ENCODE data around the gene ABCA7.
A peak's percentile ranks its signal among the peaks of the same experiment; 100 is the strongest.

ABCA7 gene

DNA sequence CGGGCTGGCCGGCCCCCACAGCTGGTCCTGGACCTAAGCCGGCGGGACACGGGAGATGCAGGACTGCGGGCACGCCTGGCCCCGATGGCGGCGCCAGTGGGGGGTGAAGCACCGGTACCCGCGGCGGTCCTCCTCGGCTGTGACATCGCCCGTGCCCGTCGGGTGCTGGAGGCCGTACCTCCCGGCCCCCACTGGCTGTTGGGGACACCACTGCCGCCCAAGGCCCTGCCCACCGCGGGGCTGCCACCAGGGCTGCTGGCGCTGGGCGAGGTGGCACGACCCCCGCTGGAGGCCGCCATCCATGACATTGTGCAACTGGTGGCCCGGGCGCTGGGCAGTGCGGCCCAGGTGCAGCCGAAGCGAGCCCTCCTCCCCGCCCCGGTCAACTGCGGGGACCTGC is 36.6 kb upstream of the ABCA7 start:
- intact Hi-C loops (cut with DNase I), result no loop called here
- no peak for DNase-seq

DNA sequence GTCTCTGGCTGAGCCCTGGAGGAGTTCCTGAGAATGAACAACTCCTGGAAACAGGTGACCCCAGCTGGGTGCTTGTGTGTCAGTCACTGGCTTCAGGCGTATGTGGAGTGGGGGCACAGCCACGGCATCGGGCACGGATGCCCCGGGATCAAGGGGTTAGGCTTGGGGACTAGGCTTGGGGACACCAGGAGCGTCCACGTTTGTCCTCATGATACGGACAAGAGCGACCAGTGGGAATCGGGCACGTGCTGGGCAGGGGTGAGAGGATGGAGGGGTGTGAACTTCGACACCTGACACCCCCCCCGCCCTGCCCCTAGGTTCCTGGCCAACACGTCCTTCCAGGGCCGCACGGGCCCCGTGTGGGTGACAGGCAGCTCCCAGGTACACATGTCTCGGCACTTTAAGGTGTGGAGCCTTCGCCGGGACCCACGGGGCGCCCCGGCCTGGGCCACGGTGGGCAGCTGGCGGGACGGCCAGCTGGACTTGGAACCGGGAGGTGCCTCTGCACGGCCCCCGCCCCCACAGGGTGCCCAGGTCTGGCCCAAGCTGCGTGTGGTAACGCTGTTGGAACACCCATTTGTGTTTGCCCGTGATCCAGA is 35.6 kb upstream of the ABCA7 start:
- no peak for DNase-seq
- intact Hi-C loops (cut with DNase I), result no loop called here

GRCh38 chr19:1004803-1005664 is 34.9 kb upstream of the ABCA7 start:
- DNase-seq, result no peak
- intact Hi-C loops (cut with DNase I), result no loop called here

GRCh38 chr19:1006711-1007398 is 33.1 kb upstream of the ABCA7 start:
- DNase-seq, result no peak
- intact Hi-C loops (cut with DNase I), result no loop called here

DNA sequence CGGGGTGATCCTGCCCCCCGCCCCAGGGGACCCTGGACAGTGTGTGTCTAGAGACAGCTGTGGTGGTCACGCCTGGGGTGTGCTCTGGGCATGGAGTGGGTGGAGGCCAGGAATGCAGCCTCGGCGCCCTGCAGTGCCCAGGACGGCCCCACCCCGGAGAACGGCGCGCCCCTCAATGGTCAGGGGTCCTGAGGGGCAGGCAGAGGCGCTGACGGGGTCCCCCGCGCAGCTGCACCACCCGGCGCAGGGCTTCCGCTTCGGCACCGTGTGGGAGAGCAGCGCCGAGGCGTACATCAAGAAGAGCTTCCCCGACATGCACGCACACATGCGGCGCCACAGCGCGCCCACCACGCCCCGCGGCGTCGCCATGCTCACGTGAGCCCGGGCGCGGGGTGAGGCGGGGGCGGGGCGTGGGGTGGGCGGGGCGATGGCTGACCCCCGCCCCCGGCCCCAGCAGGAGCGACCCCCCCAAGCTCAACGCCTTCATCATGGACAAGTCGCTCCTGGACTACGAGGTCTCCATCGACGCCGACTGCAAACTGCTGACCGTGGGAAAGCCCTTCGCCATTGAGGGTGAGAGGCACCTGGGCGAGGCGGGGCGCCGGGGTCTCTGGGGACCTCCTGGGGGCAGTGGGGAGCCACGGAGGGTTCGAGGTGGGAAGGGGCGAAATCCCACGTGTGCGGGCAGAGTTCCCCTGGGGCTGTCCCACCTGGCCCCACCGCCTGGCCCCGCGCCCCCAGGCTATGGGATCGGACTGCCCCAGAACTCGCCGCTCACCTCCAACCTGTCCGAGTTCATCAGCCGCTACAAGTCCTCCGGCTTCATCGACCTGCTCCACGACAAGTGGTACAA is 32.3 kb upstream of the ABCA7 start:
- intact Hi-C loops (cut with DNase I), result no loop called here
- no peak for DNase-seq

DNA sequence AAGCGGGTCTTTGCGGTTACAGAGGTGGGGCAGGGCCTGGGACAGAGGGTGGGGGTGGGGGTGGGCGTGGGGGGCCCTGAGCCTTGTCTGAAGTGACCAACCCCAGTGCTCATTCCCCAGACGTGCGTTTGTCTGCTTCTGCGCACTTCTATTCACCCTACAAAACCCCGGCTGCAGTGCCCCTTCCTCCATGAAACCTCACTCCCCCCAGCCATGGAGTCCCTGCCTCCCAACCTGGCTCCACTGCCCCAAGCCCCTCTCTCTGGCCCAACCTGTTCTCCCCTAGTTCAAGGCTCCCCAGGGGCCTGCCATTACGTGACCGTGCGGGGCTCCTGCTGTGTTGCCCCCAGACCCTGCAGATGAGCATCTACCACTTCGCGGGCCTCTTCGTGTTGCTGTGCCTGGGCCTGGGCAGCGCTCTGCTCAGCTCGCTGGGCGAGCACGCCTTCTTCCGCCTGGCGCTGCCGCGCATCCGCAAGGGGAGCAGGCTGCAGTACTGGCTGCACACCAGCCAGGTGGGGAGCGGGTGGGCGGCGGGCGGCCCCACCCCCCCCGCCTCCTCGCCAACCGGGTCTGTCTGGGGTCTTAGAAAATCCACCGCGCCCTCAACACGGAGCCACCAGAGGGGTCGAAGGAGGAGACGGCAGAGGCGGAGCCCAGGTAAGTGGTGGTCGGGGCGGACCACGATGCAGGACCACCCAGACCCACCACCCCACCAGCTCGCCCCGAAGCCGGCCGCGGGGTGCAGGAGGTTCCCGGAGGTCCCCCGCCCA is 31.5 kb upstream of the ABCA7 start:
- DNase-seq, result no peak
- intact Hi-C loops (cut with DNase I), result no loop called here

DNA sequence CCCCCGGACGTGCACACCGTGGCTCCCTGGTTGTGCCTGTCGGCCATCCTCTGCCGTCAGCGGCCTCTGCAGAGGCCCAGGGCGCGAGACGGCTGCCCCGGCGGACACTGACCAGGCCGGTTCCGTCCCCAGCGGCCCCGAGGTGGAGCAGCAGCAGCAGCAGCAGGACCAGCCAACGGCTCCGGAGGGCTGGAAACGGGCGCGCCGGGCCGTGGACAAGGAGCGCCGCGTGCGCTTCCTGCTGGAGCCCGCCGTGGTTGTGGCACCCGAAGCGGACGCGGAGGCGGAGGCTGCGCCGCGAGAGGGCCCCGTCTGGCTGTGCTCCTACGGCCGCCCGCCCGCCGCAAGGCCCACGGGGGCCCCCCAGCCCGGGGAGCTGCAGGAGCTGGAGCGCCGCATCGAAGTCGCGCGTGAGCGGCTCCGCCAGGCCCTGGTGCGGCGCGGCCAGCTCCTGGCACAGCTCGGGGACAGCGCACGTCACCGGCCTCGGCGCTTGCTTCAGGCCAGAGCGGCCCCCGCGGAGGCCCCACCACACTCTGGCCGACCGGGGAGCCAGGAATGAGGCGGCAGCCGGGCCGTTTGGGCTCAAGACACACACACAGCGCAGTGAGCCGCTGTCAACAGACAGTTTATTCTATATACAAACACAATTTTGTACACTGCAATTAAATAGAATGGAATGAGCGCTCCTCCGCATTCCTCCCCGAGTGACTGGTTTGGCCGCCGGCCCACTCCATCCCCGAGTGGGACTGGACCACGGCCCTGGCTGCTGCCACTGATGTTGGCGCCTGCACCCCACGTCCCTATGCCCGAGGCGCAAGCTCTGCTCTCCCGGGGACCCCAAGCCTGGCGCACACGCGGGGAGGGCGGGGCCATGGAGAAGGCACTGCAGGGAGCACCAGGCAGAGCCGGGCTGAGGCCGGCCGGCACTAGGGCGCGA is 30.6 kb upstream of the ABCA7 start:
- intact Hi-C loops (cut with DNase I), result no loop called here
- DNase-seq, result peak in 2 of 10 donors; percentile 13 to 40

GRCh38 chr19:1009981-1010538 is 29.8 kb upstream of the ABCA7 start:
- intact Hi-C loops (cut with DNase I), result no loop called here

GRCh38 chr19:1010586-1011510 is 29.1 kb upstream of the ABCA7 start:
- no peak for DNase-seq
- intact Hi-C loops (cut with DNase I), result no loop called here

More at GRCh38 chr19:1009981-1010538, 29.8 kb upstream of the ABCA7 start:
- DNase-seq, result no peak

- no peak for DNase-seq
- intact Hi-C loops (cut with DNase I), result no loop called here
Measured at GRCh38 chr19:1011831-1012333, 28.0 kb upstream of the ABCA7 start.

DNA sequence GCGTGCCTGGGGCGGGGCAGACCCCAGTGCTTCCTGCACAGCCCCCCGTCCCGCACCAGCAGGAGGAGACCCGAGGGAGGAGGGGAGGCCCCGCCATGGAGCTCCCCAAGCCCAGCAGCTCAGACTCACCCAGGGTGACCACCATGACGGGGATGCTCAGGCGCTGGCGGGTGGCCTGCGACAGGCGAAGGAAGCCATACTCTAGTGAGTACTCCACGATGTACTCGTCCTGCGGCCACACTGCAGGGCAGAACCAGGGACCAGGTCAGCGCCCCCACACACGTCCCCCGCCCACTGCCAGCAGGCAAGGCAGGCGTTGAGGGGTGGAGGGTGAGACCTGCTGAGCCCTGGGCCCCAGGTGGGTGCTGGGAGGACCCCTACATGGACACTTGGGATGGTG is 27.6 kb upstream of the ABCA7 start:
- DNase-seq, result no peak

DNA sequence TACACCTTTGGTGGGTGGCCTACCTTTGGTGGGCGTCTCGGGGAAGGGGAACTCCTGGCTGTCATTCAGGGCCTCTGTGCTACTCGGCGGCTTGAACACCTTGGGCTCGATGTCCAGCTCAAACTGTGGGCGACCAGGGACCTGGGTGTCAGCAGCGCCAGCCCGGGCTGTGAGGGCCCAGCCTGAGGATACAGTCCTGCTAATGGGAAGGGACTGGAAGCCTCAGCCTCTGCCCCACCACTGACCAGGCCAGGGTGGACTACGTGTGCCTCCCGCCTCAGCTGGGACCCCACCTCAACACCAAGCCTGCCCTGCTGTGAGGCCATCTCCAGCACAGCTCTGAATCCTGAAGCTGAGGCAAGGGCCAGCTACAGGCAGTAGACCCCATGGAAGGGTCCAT is 26.7 kb upstream of the ABCA7 start:
- intact Hi-C loops (cut with DNase I), result no loop called here
- no peak for DNase-seq

More for the DNA sequence above, 27.6 kb upstream of the ABCA7 start:
- intact Hi-C loops (cut with DNase I), result no loop called here

DNA sequence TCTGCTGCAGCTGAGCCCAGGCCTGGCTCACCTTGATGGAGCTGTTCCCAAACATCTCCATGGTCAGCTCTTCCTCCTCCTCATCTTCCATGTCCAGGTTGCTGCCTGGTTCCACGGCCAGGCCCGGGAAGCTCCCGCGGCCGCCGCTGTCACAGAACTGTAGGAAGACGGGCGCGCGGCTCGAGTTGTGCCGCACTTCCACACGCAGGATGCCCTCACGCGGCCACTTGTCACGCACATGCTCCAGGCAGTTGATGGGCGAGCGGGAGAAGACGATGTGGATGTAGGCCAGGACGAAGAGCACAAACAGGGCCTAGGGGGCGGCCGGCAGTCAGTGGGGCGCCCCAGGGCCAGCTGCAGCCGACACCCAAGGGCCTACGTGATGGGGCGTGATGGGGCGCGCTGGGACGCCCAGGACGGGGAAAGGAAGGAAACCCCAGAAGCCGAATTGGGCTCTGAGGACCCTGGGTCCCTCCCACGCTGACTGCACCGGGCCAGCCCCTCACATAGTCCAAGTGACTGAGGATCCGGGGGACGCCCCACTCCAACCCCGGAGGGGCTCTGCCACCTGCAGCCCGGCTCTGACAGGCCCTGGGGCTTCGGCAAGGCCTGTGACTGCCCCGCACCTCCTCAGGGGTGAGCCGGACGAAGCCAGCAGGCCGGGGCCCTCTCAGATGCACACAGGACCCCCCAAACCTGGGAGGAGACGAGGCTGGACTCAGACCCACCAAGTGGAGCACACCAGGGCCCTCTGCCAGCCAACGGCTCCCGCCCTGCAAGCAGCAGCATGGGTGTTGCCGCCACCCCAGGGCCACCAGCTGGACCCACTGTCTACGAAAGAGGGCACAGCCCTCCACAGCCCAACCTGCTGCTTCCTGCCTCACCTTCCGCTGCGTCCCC is 25.5 kb upstream of the ABCA7 start:
- intact Hi-C loops (cut with DNase I), result no loop called here

GRCh38 chr19:1015061-1015781 is 24.7 kb upstream of the ABCA7 start:
- DNase-seq, result no peak
- intact Hi-C loops (cut with DNase I), result no loop called here

More for the DNA sequence above, 25.5 kb upstream of the ABCA7 start:
- no peak for DNase-seq

All from posterior cingulate gyrus (tissue), 11 donors.